H9 (cell line): ENCODE measurements around the gene ZNF407. TPM values are rescaled to one million over a fixed set of nuclear protein-coding genes. Genes with fewer than 3 reads are reported as not detected.

Source experiments
- DNase-seq: peaks from one replicate; pipeline ENCODE4 v3.0.0-alpha.2; 2017
- H2AFZ ChIP-seq: one replicate; pipeline ENCODE4 v1.6.1; 2013; ENCODE audit warnings: mild to moderate bottlenecking, low read length, control low read depth, moderate library complexity
- H2AK5ac ChIP-seq: 2 replicates; pipeline ENCODE4 v1.6.1; 2013; ENCODE audit warnings: low read length, control low read depth, mixed read lengths; ENCODE audit not compliant: insufficient read length
- H2BK120ac ChIP-seq: one replicate; pipeline ENCODE4 v1.6.1; 2013; ENCODE audit warnings: low read depth, mild to moderate bottlenecking, low read length, control low read depth, inconsistent platforms; ENCODE audit not compliant: poor library complexity, severe bottlenecking
- H2BK12ac ChIP-seq: 2 replicates; pipeline ENCODE4 v1.6.1; 2013; ENCODE audit warnings: low read length, control low read depth, mixed read lengths, low read depth; ENCODE audit not compliant: insufficient read length
- H2BK15ac ChIP-seq: 2 replicates; pipeline ENCODE4 v1.6.1; 2013; ENCODE audit warnings: low read depth, low read length, control low read depth
- H2BK20ac ChIP-seq: one replicate; pipeline ENCODE4 v1.6.1; 2013; ENCODE audit warnings: low read depth, mild to moderate bottlenecking, low read length, control low read depth, inconsistent platforms; ENCODE audit not compliant: poor library complexity, severe bottlenecking
- H2BK5ac ChIP-seq: 2 replicates; pipeline ENCODE4 v1.6.1; 2013; ENCODE audit warnings: low read length, control low read depth, mixed read lengths; ENCODE audit not compliant: insufficient read length
- H3K14ac ChIP-seq: 2 replicates; pipeline ENCODE4 v1.6.1; 2013; ENCODE audit warnings: low read length, control low read depth; ENCODE audit not compliant: insufficient read depth
- H3K18ac ChIP-seq: 2 replicates; pipeline ENCODE4 v1.6.1; 2013; ENCODE audit warnings: low read depth, mild to moderate bottlenecking, mixed read lengths, low read length, control low read depth; ENCODE audit not compliant: insufficient read length
- H3K23ac ChIP-seq: 2 replicates; pipeline ENCODE4 v1.6.1; 2013; ENCODE audit warnings: low read length, control low read depth, mixed read lengths, low read depth; ENCODE audit not compliant: insufficient read length
- H3K23me2 ChIP-seq: 2 replicates; pipeline ENCODE4 v1.6.1; 2013; ENCODE audit warnings: low read depth, mild to moderate bottlenecking, mixed read lengths, low read length, control low read depth; ENCODE audit not compliant: insufficient read length, poor library complexity, severe bottlenecking
- H3K27ac ChIP-seq: 2 replicates; pipeline ENCODE4 v1.5.1; 2013; ENCODE audit warnings: low read length, control low read depth, mixed read lengths, low read depth; ENCODE audit not compliant: insufficient read length
- H3K27me3 ChIP-seq: 2 replicates; pipeline ENCODE4 v1.6.1; 2013; ENCODE audit warnings: low read length, control low read depth, inconsistent platforms; ENCODE audit not compliant: insufficient read depth
- H3K4ac ChIP-seq: 2 replicates; pipeline ENCODE4 v1.6.1; 2013; ENCODE audit warnings: low read depth, mild to moderate bottlenecking, control low read depth, inconsistent platforms, low read length, moderate library complexity
- H3K4me1 ChIP-seq: 2 replicates; pipeline ENCODE4 v1.6.1; 2013; ENCODE audit warnings: low read length, control low read depth, inconsistent platforms; ENCODE audit not compliant: insufficient read depth
- H3K4me2 ChIP-seq: 2 replicates; pipeline ENCODE4 v1.6.1; 2013; ENCODE audit warnings: low read length, control low read depth, mixed read lengths; ENCODE audit not compliant: insufficient read length, insufficient read depth
- H3K56ac ChIP-seq: 2 replicates; pipeline ENCODE4 v1.6.1; 2013; ENCODE audit warnings: low read depth, mild to moderate bottlenecking, mixed read lengths, low read length, control low read depth; ENCODE audit not compliant: insufficient read length
- H3K79me1 ChIP-seq: 2 replicates; pipeline ENCODE4 v1.6.1; 2013; ENCODE audit warnings: low read depth, mild to moderate bottlenecking, moderate library complexity, low read length, control low read depth, inconsistent platforms; ENCODE audit not compliant: insufficient read depth, poor library complexity, severe bottlenecking
- H3K79me2 ChIP-seq: 2 replicates; pipeline ENCODE4 v1.6.1; 2013; ENCODE audit warnings: low read length, control low read depth, inconsistent platforms; ENCODE audit not compliant: insufficient read depth
- H3K9ac ChIP-seq: 2 replicates; pipeline ENCODE4 v1.6.1; 2013; ENCODE audit warnings: low read length, control low read depth, mixed read lengths; ENCODE audit not compliant: insufficient read length; ENCODE audit errors: extremely low read depth
- H3K9me3 ChIP-seq: one replicate; pipeline ENCODE4 v1.6.1; 2013; ENCODE audit warnings: low read depth, low read length, inconsistent platforms; ENCODE audit not compliant: control insufficient read depth
- H3T11ph ChIP-seq: one replicate; pipeline ENCODE4 v1.6.1; 2013; ENCODE audit warnings: mild to moderate bottlenecking, low read length, control low read depth, inconsistent platforms
- H4K20me1 ChIP-seq: one replicate; pipeline ENCODE4 v1.6.1; 2013; ENCODE audit not compliant: control insufficient read depth, insufficient read length, insufficient read depth
- H4K5ac ChIP-seq: 2 replicates; pipeline ENCODE4 v1.6.1; 2013; ENCODE audit warnings: low read depth, mild to moderate bottlenecking, mixed read lengths, low read length, control low read depth; ENCODE audit not compliant: insufficient read length
- H4K8ac ChIP-seq: replicated peaks from 2 replicates; pipeline ENCODE4 v1.6.1; 2013; ENCODE audit warnings: low read length, control low read depth, mixed read lengths, low read depth; ENCODE audit not compliant: insufficient read length
- H4K91ac ChIP-seq: 2 replicates; pipeline ENCODE4 v1.6.1; 2013; ENCODE audit warnings: low read depth, mild to moderate bottlenecking, moderate library complexity, mixed read lengths, low read length, control low read depth; ENCODE audit not compliant: insufficient read length
- H3K27ac Mint-ChIP-seq, 3 experiments: 2 replicates in 2 of 3; 3 replicates in 1 of 3; pipeline ENCODE4 v1.8.0; 2020 to 2021; ENCODE audit warnings: mixed read lengths in 3 of 3, mild to moderate bottlenecking in 1 of 3, moderate library complexity in 1 of 3
- H3K27me3 Mint-ChIP-seq: 2 replicates; pipeline ENCODE4 v1.8.0; 2021; ENCODE audit warnings: low read depth, mild to moderate bottlenecking, moderate library complexity, mixed read lengths
- H3K36me3 Mint-ChIP-seq, 3 experiments: 2 replicates in 2 of 3; 3 replicates in 1 of 3; pipeline ENCODE4 v1.8.0; 2020 to 2021; ENCODE audit warnings: low read depth in 3 of 3, mixed read lengths in 3 of 3; ENCODE audit not compliant: insufficient read depth in 1 of 3
- H3K4me1 Mint-ChIP-seq, 2 experiments: 2 replicates each; pipeline ENCODE4 v1.8.0; 2020; ENCODE audit warnings: mixed read lengths in 2 of 2
- H3K4me3 Mint-ChIP-seq, 2 experiments: 2 replicates in 1 of 2; 3 replicates in 1 of 2; pipeline ENCODE4 v1.8.0; 2020 to 2021; ENCODE audit warnings: mild to moderate bottlenecking in 2 of 2, mixed read lengths in 2 of 2, moderate library complexity in 1 of 2
- H3K9me3 Mint-ChIP-seq, 2 experiments: 2 replicates in 1 of 2; 3 replicates in 1 of 2; pipeline ENCODE4 v1.8.0; 2020; ENCODE audit warnings: mild to moderate bottlenecking in 2 of 2, mixed read lengths in 2 of 2, moderate library complexity in 1 of 2
- WGBS: extraction: QIAGEN DNeasy Blood & Tissue Kit; methylation state at CpG from one replicate; pipeline ENCODE4 v1.1.7; 2013; ENCODE audit warnings: missing lambda C conversion rate, low lambda C conversion rate, mixed read lengths; ENCODE audit not compliant: insufficient read length; ENCODE audit errors: extremely low coverage; 5-methylcytosine and 5-hydroxymethylcytosine counted together
- total RNA-seq: library from RNA; stranded (reverse); gene quantifications from 2 replicates; pipeline ENCODE4 v1.2.1, GENCODE V29; 2021
- TF ChIP-seq, protein P1 (sequence below): fragments of 200-600 bp; sonication (generic); conservative IDR thresholded peaks from 3 replicates; pipeline ENCODE4 v1.8.0; 2021; ENCODE audit warnings: antibody characterized with exemption, mild to moderate bottlenecking

ZNF407 gene
- total RNA-seq, 1 experiment from 2014 or later, result 8.7 TPM

DNA sequence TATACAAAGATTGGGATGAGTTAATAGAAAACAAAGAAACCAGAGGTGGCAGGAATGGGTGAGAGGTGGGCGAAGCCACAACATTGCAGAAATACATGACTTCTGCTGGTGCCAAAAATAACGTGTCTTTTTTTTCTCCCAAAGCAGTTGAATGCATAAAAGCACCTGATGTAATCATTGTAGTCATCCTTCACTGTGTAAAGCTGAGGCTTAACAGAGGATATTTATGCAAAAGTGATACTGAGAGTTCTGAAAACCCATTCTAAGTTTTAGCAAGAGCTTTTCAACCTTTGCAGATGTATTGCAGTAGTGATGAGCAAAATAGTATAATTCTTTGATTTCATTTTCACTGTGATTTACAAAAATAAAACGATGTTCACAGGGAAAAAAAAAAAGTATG lies 438.3 kb downstream of the ZNF407 start:
- Histone ChIP-seq H3K9me3 (no peaks in the 10 kb centered on the region), H3K79me1 (no peaks in the 10 kb centered on the region), H3K18ac (no peak overlapping the region), H4K91ac (no peak overlapping the region), H3K23me2 (no peaks in the 10 kb centered on the region), H3K79me2 (no peaks in the 10 kb centered on the region), H3K23ac (no peak overlapping the region), H3K27ac (no peak overlapping the region), H3K4me2 (no peak overlapping the region), H3K9ac (no peak overlapping the region), H3K4me1 (peaks cover 4% of the 10 kb centered on the region), H4K5ac (no peak overlapping the region), H2BK120ac (no peak overlapping the region), H2BK12ac (no peak overlapping the region), H3K14ac (no peak overlapping the region), H4K8ac (no peak overlapping the region), H2BK5ac (no peak overlapping the region), H3K56ac (no peak overlapping the region), H3T11ph (no peak overlapping the region), H2BK15ac (no peak overlapping the region), H2BK20ac (no peak overlapping the region), H3K4ac (no peak overlapping the region), H2AK5ac (no peak overlapping the region), H4K20me1 (no peaks in the 10 kb centered on the region), H3K27me3 (no peaks in the 10 kb centered on the region), H2AFZ (no peak overlapping the region)
- Mint-ChIP-seq H3K4me3 (no peak overlapping the region), H3K27me3 (no peaks in the 10 kb centered on the region), H3K36me3 (no peaks in the 10 kb centered on the region), H3K27ac (no peak overlapping the region; a peak in 1 of 7 replicates), H3K4me1 (peaks cover 1 to 3% of the 10 kb centered on the region in 2 experiments), H3K9me3 (no peaks in the 10 kb centered on the region)
- TF ChIP-seq, protein P1, sequence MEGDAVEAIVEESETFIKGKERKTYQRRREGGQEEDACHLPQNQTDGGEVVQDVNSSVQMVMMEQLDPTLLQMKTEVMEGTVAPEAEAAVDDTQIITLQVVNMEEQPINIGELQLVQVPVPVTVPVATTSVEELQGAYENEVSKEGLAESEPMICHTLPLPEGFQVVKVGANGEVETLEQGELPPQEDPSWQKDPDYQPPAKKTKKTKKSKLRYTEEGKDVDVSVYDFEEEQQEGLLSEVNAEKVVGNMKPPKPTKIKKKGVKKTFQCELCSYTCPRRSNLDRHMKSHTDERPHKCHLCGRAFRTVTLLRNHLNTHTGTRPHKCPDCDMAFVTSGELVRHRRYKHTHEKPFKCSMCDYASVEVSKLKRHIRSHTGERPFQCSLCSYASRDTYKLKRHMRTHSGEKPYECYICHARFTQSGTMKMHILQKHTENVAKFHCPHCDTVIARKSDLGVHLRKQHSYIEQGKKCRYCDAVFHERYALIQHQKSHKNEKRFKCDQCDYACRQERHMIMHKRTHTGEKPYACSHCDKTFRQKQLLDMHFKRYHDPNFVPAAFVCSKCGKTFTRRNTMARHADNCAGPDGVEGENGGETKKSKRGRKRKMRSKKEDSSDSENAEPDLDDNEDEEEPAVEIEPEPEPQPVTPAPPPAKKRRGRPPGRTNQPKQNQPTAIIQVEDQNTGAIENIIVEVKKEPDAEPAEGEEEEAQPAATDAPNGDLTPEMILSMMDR, result no peak
- no peak for DNase-seq
- no CpG with 5 or more reads among the region's 3 CpGs for WGBS
